Measurements from ENCODE around the gene EEIG1.

GRCh38 chr9:127983847-127984289 is 3.1 kb upstream of the EEIG1 start:
- TF ChIP-seq SIN3A (IDR thresholded peaks at IDR 0.05; ENCODE audit: borderline replicate concordance, insufficient read depth, low read length), result no peak
- no peak for TF ChIP-seq REST (IDR thresholded peaks at IDR 0.05; ENCODE audit: insufficient read depth in 1 of 2, low read depth in 2 of 2, low read length in 2 of 2)
- no peak for TF ChIP-seq POLR2AphosphoS5 (IDR thresholded peaks at IDR 0.05; ENCODE audit: low read depth, low read length)
- no peak for TF ChIP-seq TAF1 (IDR thresholded peaks at IDR 0.05; ENCODE audit: borderline replicate concordance, insufficient read depth, low read length)
- TF ChIP-seq FOXP2 (optimal IDR thresholded peaks at IDR 0.05; ENCODE audit: borderline replicate concordance, extremely low read depth, extremely low read length, insufficient read depth), result no peak
